Activated CD4-positive, alpha-beta memory T cell treated with anti-CD3 and anti-CD28 coated beads for 36 hours (primary cell): ENCODE data around the gene GLRX5. TPM values are rescaled to one million over a fixed set of nuclear protein-coding genes. Genes with fewer than 3 reads are reported as not detected.
"Not testable (repeated sequence)": the region's sequence is repeated elsewhere in the genome, so short reads cannot be mapped to it uniquely, and the experiment has no call there.

Source experiments
- CTCF ChIA-PET: fragments of 350-600 bp; sonication (Branson Sonifier 250); formaldehyde crosslinking; loops from one replicate; lab custom pipeline; 2021; ENCODE audit warnings: antibody characterized with exemption, inconsistent platforms; lab: Charles Lee
- POLR2A ChIA-PET: fragments of 350-600 bp; sonication (Branson Sonifier 250); formaldehyde crosslinking; loops from one replicate; lab custom pipeline; 2021; ENCODE audit warnings: antibody characterized with exemption; lab: Charles Lee
- DNase-seq: peaks from one replicate; pipeline ENCODE4 v3.0.0-alpha.2; 2020
- H3K27ac Mint-ChIP-seq: one replicate; pipeline ENCODE4 v1.8.0; 2021; ENCODE audit warnings: mixed read lengths
- H3K27me3 Mint-ChIP-seq: one replicate; pipeline ENCODE4 v1.8.0; 2021; ENCODE audit warnings: mixed read lengths
- H3K36me3 Mint-ChIP-seq: one replicate; pipeline ENCODE4 v1.8.0; 2021; ENCODE audit warnings: mixed read lengths
- H3K4me1 Mint-ChIP-seq: one replicate; pipeline ENCODE4 v1.8.0; 2021; ENCODE audit warnings: low read depth, mixed read lengths
- H3K4me3 Mint-ChIP-seq: one replicate; pipeline ENCODE4 v1.8.0; 2021; ENCODE audit warnings: mild to moderate bottlenecking, mixed read lengths
- H3K9me3 Mint-ChIP-seq: one replicate; pipeline ENCODE4 v1.8.0; 2021; ENCODE audit warnings: mixed read lengths
- intact Hi-C: fragments of 100-400 bp; cut with micrococcal nuclease; formaldehyde crosslinking; loops from one replicate; pipeline ENCODE4 v1.15.1; 2023
- total RNA-seq, 2 experiments: library from RNA; stranded (reverse); gene quantifications; one replicate each; pipeline ENCODE4 v1.2.3, GENCODE V29; 2021

Gene GLRX5
- total RNA-seq, 2 experiments from 2014 or later, result 31.8 to 32.2 TPM

GRCh38 chr14:95562892-95563685 lies 28.2 kb downstream of the GLRX5 start:
- Mint-ChIP-seq H3K9me3 (no peaks in the 10 kb centered on the region), H3K4me3 (no peak overlapping the region), H3K4me1 (peaks cover 4% of the 10 kb centered on the region), H3K27me3 (peaks cover 5% of the 10 kb centered on the region), H3K36me3 (no peaks in the 10 kb centered on the region), H3K27ac (no peak overlapping the region)
- DNase-seq, result no peak
- CTCF ChIA-PET, result interaction anchor here (0.7 to 3.8 kb wide), 5 partner anchors 110 to 245 kb away, joined by 3 to 23 read pairs (median 8); no protein-coding TSS in a partner anchor
- intact Hi-C loops, result no loop called here
- POLR2A ChIA-PET, result no interaction called here

DNA sequence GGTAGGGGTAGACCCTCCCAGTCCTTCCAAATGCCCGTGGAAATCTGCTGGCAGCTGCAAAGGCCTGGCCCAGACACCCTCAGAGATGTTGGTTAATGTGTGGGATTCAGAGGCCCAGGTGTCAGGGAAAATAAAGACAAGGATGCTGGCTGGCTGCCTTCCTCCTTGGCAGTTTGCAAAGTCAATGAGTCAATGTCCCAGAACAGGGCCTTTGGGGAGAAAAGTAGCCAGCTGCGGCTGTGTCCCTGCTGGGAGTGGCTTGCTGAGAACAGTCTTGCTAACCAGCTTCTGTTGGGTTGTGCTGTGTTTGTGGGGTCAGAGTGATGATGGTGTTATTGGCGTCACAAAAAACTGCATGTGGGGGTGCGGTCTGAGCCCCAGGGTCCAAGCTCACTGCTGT lies 29.2 kb downstream of the GLRX5 start:
- no peak overlapping the region for H3K27ac Mint-ChIP-seq
- DNase-seq, result no peak
- POLR2A ChIA-PET, result no interaction called here
- H3K36me3 Mint-ChIP-seq, result no peaks in the 10 kb centered on the region
- H3K27me3 Mint-ChIP-seq, result peaks cover 5% of the 10 kb centered on the region
- intact Hi-C loops, result no loop called here
- no peaks in the 10 kb centered on the region for H3K9me3 Mint-ChIP-seq
- CTCF ChIA-PET, result interaction anchor here (0.7 to 1.9 kb wide), 4 partner anchors 120 to 244 kb away, joined by 3 to 5 read pairs (median 4); no protein-coding TSS in a partner anchor
- no peak overlapping the region for H3K4me3 Mint-ChIP-seq
- peaks cover 4% of the 10 kb centered on the region for H3K4me1 Mint-ChIP-seq

GRCh38 chr14:95569440-95569839 lies 34.6 kb downstream of the GLRX5 start:
- no peak for DNase-seq
- intact Hi-C loops, result no loop called here
- Mint-ChIP-seq H3K36me3 (no peaks in the 10 kb centered on the region), H3K9me3 (no peaks in the 10 kb centered on the region), H3K4me1 (no peaks in the 10 kb centered on the region), H3K27me3 (peaks cover 2% of the 10 kb centered on the region), H3K4me3 (no peak overlapping the region), H3K27ac (no peak overlapping the region)
- CTCF ChIA-PET, result no interaction called here
- POLR2A ChIA-PET, result no interaction called here

- Mint-ChIP-seq H3K27me3 (peaks cover 2% of the 10 kb centered on the region), H3K36me3 (no peaks in the 10 kb centered on the region), H3K4me3 (no peak overlapping the region), H3K9me3 (no peaks in the 10 kb centered on the region), H3K27ac (no peak overlapping the region), H3K4me1 (no peaks in the 10 kb centered on the region)
- intact Hi-C loops, result no loop called here
- DNase-seq, result no peak
- ChIA-PET POLR2A (no interaction called here), CTCF (no interaction called here)
Observed at GRCh38 chr14:95573313-95573712, 38.5 kb downstream of the GLRX5 start.

GRCh38 chr14:95575840-95576473 lies 41.1 kb downstream of the GLRX5 start:
- Mint-ChIP-seq H3K27me3 (peaks cover 2% of the 10 kb centered on the region), H3K27ac (no peak overlapping the region), H3K9me3 (no peaks in the 10 kb centered on the region), H3K4me1 (no peaks in the 10 kb centered on the region), H3K36me3 (no peaks in the 10 kb centered on the region), H3K4me3 (no peak overlapping the region)
- ChIA-PET POLR2A (no interaction called here), CTCF (no interaction called here)
- intact Hi-C loops, result no loop called here
- DNase-seq, result no peak

GRCh38 chr14:95577067-95577800 lies 42.4 kb downstream of the GLRX5 start:
- Mint-ChIP-seq H3K9me3 (no peaks in the 10 kb centered on the region), H3K27me3 (peaks cover 2% of the 10 kb centered on the region), H3K4me1 (no peaks in the 10 kb centered on the region), H3K36me3 (no peaks in the 10 kb centered on the region), H3K27ac (no peak overlapping the region), H3K4me3 (no peak overlapping the region)
- ChIA-PET POLR2A (no interaction called here), CTCF (interaction anchor here (0.9 kb wide), 1 partner anchor 103 kb away, joined by 3 read pairs; no protein-coding TSS in a partner anchor)
- no peak for DNase-seq
- intact Hi-C loops, result no loop called here

DNA sequence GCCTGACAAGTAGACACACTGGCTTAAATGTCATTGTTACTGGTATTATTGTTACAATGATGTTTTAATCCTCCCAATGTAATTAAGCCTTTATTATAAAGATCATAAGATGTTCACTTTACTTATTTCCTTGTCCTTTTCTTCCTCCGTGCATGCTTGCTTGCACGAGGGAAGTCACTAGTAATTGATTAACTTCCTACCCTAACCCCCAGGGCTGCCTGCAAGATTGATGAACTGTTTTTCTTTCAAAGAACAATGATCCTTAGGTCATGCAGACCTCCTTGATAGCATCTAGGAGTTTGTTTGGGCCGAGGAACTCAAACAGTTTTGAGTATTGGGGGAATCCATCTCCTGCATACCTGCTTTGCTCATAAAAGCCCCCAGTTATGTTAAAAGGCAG lies 43.0 kb downstream of the GLRX5 start:
- intact Hi-C loops, result no loop called here
- Mint-ChIP-seq H3K4me3 (no peak overlapping the region), H3K4me1 (no peaks in the 10 kb centered on the region), H3K36me3 (no peaks in the 10 kb centered on the region), H3K27me3 (peaks cover 2% of the 10 kb centered on the region), H3K27ac (no peak overlapping the region), H3K9me3 (no peaks in the 10 kb centered on the region)
- CTCF ChIA-PET, result interaction anchor here (0.9 kb wide), 1 partner anchor 103 kb away, joined by 3 read pairs; no protein-coding TSS in a partner anchor
- DNase-seq, result no peak
- POLR2A ChIA-PET, result no interaction called here

DNA sequence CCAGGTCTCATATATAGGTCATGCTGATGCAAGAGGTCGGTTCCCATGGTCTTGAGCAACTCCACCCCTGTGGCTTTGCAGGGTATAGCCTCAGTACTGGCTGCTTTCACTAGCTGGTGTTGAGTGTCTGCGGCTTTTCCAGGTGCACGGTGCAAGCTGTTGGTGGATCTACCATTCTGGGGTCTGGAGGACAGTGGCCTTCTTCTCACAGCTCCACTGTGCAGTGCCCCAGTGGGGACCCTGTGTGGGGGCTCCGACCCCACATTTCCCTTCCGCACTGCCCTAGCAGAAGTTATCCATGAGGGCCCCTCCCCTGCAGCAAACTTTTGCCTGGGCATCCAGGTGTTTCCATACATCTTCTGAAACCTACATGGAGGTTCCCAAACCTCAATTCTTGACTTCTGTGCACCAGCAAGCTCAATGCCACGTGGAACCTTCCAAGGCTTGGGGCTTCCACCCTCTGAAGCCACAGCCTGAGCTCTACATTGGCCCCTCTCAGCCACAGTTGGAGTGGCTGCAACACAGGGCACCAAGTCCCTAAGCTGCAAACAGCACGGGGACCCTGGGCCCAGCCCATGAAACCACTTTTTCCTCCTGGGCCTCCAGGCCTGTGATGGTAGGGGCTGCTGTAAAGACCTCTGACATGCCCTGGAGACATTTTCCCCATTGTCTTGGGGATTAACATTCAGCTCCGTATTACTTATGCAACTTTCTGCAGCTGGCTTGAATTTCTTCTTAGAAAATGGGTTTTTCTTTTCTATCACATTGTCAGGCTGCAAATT lies 49.2 kb downstream of the GLRX5 start:
- H3K4me3 Mint-ChIP-seq, POLR2A ChIA-PET, H3K36me3 Mint-ChIP-seq, H3K4me1 Mint-ChIP-seq, intact Hi-C loops, H3K27ac Mint-ChIP-seq, DNase-seq, CTCF ChIA-PET: not testable (repeated sequence)
- peaks cover 12% of the 10 kb centered on the region for H3K27me3 Mint-ChIP-seq
- peaks cover 11% of the 10 kb centered on the region for H3K9me3 Mint-ChIP-seq

DNA sequence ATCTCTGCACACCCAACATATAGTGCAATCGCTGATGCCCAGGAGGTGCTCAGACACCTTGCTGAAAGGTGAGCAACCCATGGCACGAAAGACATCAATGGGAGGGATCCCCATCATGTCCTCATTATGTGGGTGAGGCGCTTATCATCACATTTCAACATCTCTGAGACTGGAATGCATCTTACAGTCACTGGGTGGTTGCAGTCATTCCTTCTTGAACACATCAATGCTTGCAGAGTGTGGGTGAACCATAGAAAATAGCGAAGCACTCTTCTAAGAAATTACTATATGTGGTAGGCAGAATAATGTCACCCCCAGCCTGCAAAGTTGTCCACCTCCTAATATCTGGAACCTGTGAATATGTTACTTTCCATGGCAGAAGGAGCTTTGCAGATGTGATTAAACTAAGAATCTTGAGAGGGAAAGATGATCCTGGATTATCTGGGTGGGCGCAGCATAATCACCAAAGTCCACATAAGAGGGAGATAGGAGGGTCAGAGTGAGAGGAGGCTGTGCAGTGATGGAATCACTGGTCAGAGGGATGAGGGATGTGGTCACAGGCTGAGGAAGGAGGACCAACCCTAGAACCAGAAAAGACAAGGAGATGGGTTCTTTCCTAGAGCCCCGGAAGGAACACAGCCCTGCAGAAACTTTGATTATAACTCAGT lies 51.2 kb downstream of the GLRX5 start:
- ChIA-PET POLR2A (no interaction called here), CTCF (no interaction called here)
- peaks cover 14% of the 10 kb centered on the region for H3K27me3 Mint-ChIP-seq
- intact Hi-C loops, result no loop called here
- H3K9me3 Mint-ChIP-seq, result peaks cover 11% of the 10 kb centered on the region
- H3K36me3 Mint-ChIP-seq, result no peaks in the 10 kb centered on the region
- H3K4me1 Mint-ChIP-seq, result no peaks in the 10 kb centered on the region
- no peak for DNase-seq
- no peak overlapping the region for H3K4me3 Mint-ChIP-seq
- no peak overlapping the region for H3K27ac Mint-ChIP-seq

- H3K27me3 Mint-ChIP-seq, H3K36me3 Mint-ChIP-seq, POLR2A ChIA-PET, H3K4me1 Mint-ChIP-seq, CTCF ChIA-PET, DNase-seq, intact Hi-C loops, H3K9me3 Mint-ChIP-seq, H3K4me3 Mint-ChIP-seq, H3K27ac Mint-ChIP-seq: not testable (repeated sequence)
Observed at GRCh38 chr14:95591182-95591581, 56.3 kb downstream of the GLRX5 start.
